Measurements from ENCODE around the gene ACTR1B. TPM values are rescaled to one million over a fixed set of nuclear protein-coding genes. Genes with fewer than 3 reads are reported as not detected.

Gene ACTR1B
- total and polyA plus RNA-seq, 2 donors (not counting 3 experiments of a cell fraction or from before 2014, with no cell fraction given): 49.8 to 60.9 TPM

DNA sequence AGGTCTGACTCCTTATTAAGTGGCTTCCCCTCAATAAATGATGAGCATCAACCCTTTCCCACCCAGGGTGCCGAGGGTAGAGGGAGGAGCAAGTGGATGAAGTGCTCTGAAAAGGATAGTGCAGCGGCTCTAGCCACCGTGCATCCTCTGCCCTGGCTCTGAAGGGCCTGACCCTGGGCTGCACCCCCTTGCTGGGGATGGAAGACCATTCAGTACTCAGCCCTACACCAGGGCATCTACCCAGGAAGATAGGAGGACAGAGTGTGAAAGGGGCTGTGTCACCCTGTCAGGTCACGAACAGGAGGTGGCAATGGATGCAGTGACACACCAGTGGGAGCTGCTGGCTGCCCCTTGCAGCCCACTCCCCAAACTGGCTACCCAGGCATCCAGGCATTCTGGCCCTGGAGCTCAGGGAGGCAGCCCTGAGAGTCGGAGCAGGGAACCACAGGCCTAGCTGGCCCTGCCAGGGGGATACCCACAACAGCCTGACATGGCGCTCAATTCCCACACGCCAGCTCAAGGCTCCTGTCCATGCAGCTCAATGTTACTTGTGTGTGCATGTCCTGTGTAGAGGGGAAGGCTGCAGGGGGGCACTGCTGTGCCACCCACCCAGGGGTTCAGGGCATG is 7.6 kb downstream of the ACTR1B start:
- POLR2A ChIA-PET: no interaction called here
- Histone ChIP-seq H3K27ac (ENCODE audit: insufficient read depth, low read depth, low read length) (no peak overlapping the region), H3K4me1 (ENCODE audit: control insufficient read depth, extremely low read depth, insufficient read depth, low read length) (peaks cover 4% of the 10 kb centered on the region), H2AFZ (ENCODE audit: low read depth, low read length) (no peak overlapping the region), H3K9me1 (replicated peaks; ENCODE audit: control insufficient read depth, extremely low read depth, insufficient read depth, low read length) (no peaks in the 10 kb centered on the region), H4K20me1 (replicated peaks; ENCODE audit: control insufficient read depth, extremely low read depth, insufficient read depth, low read length) (no peaks in the 10 kb centered on the region), H3K79me2 (ENCODE audit: control insufficient read depth, insufficient read depth, low read length) (peaks cover 3% of the 10 kb centered on the region), H3K9ac (replicated peaks; ENCODE audit: extremely low read depth, insufficient read depth, low read length) (no peak overlapping the region), H3K36me3 (ENCODE audit: control insufficient read depth in 2 of 2, extremely low read depth in 1 of 2, insufficient read depth in 2 of 2, low read length in 2 of 2) (peaks cover 0 to 20% of the 10 kb centered on the region in 2 experiments), H3K9me3 (replicated peaks; ENCODE audit: control insufficient read depth, insufficient read depth, low read length) (no peaks in the 10 kb centered on the region), H3K27me3 (ENCODE audit: control insufficient read depth in 2 of 2, insufficient read depth in 2 of 2, low read length in 2 of 2) (no peaks in the 10 kb centered on the region), H3K4me3 (replicated peaks in 1 of 3; ENCODE audit: insufficient read depth in 1 of 3, low read depth in 1 of 3, low read length in 3 of 3) (no peak overlapping the region), H3K4me2 (ENCODE audit: insufficient read depth, low read length) (no peak overlapping the region)
- DNase-seq (ENCODE audit: low read depth, low spot score): no peak
- TF ChIP-seq POLR2AphosphoS5 (IDR thresholded peaks at IDR 0.05; ENCODE audit: insufficient read depth, low read depth, low read length) (no peak), GATA2 (IDR thresholded peaks at IDR 0.05; ENCODE audit: insufficient read depth, insufficient read length, low read depth, low read length) (no peak), EZH2 (IDR thresholded peaks at IDR 0.05; ENCODE audit: borderline replicate concordance, low read depth, low read length, severe bottlenecking) (no peak), JUN (IDR thresholded peaks at IDR 0.05; ENCODE audit: borderline replicate concordance, insufficient read depth, insufficient read length, low read depth) (no peak), POLR2A (IDR thresholded peaks at IDR 0.05; ENCODE audit: low read depth, low read length) (no peak)
- TF ChIP-seq, protein P1, sequence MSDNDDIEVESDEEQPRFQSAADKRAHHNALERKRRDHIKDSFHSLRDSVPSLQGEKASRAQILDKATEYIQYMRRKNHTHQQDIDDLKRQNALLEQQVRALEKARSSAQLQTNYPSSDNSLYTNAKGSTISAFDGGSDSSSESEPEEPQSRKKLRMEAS (IDR thresholded peaks at IDR 0.05; ENCODE audit: insufficient read depth, insufficient read length): no peak
- intact Hi-C loops (cut with micrococcal nuclease) (no loop called here), dilution Hi-C loops (cut with MboI; ENCODE audit: extremely low pct_ligation_motif_present, low sequenced_read_pairs) (no loop called here)
- FAIRE-seq: no peak
- CTCF ChIA-PET: no interaction called here
- TSS peak; percentile 9 for BruUV-seq (replicated peaks)

DNA sequence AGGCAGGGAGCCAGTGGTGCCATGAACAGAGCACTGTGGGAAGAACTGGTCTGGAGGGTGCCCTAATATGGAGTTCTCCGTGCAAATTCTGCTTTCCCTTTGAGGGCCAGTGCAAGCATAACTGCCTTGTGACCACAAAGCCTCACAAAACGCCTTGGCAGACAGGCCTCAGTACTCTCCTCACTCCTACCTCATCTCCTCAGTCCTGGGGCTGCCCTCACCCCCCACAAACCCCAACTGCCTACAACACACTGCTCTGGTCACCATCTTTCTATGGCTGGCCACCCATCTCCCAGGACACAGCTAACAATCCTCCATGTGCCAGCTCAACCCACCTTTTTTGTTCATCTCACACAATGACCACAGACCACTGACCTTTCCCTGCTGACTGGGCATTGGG is 9.1 kb downstream of the ACTR1B start:
- no TSS peak for BruUV-seq (replicated peaks)
- H3K9me1 ChIP-seq (replicated peaks; ENCODE audit: control insufficient read depth, extremely low read depth, insufficient read depth, low read length): no peaks in the 10 kb centered on the region
- TF ChIP-seq, protein P1 (IDR thresholded peaks at IDR 0.05; ENCODE audit: insufficient read depth, insufficient read length): no peak
- no peak for TF ChIP-seq MYC (IDR thresholded peaks at IDR 0.05; ENCODE audit: low read depth, low read length)
- no peak for TF ChIP-seq POLR2AphosphoS5 (IDR thresholded peaks at IDR 0.05; ENCODE audit: insufficient read depth, low read depth, low read length)
- TF ChIP-seq JUN (IDR thresholded peaks at IDR 0.05; ENCODE audit: borderline replicate concordance, insufficient read depth, insufficient read length, low read depth): no peak
- TF ChIP-seq GATA2 (IDR thresholded peaks at IDR 0.05; ENCODE audit: insufficient read depth, insufficient read length, low read depth, low read length): no peak
- TF ChIP-seq POLR2A (IDR thresholded peaks at IDR 0.05; ENCODE audit: low read depth, low read length): no peak
- no peak for TF ChIP-seq FOS (IDR thresholded peaks at IDR 0.05; ENCODE audit: borderline replicate concordance, insufficient read depth, low read length)
- TF ChIP-seq EZH2 (IDR thresholded peaks at IDR 0.05; ENCODE audit: borderline replicate concordance, low read depth, low read length, severe bottlenecking): no peak
- H4K20me1 ChIP-seq (replicated peaks; ENCODE audit: control insufficient read depth, extremely low read depth, insufficient read depth, low read length): no peaks in the 10 kb centered on the region
- H3K9me3 ChIP-seq (replicated peaks; ENCODE audit: control insufficient read depth, insufficient read depth, low read length): no peaks in the 10 kb centered on the region
- no peak overlapping the region for H3K4me2 ChIP-seq (ENCODE audit: insufficient read depth, low read length)
- no peak overlapping the region for H3K9ac ChIP-seq (replicated peaks; ENCODE audit: extremely low read depth, insufficient read depth, low read length)
- intact Hi-C loops (cut with micrococcal nuclease): no loop called here
- H3K27me3 ChIP-seq (ENCODE audit: control insufficient read depth in 2 of 2, insufficient read depth in 2 of 2, low read length in 2 of 2): no peaks in the 10 kb centered on the region
- H3K4me1 ChIP-seq (ENCODE audit: control insufficient read depth, extremely low read depth, insufficient read depth, low read length): no peaks in the 10 kb centered on the region
- no peak overlapping the region for H3K27ac ChIP-seq (ENCODE audit: insufficient read depth, low read depth, low read length)
- H2AFZ ChIP-seq (ENCODE audit: low read depth, low read length): no peak overlapping the region
- dilution Hi-C loops (cut with MboI; ENCODE audit: extremely low pct_ligation_motif_present, low sequenced_read_pairs): no loop called here
- FAIRE-seq: no peak
- no peak overlapping the region for H3K4me3 ChIP-seq (replicated peaks in 1 of 3; ENCODE audit: insufficient read depth in 1 of 3, low read depth in 1 of 3, low read length in 3 of 3)
- H3K79me2 ChIP-seq (ENCODE audit: control insufficient read depth, insufficient read depth, low read length): no peaks in the 10 kb centered on the region
- H3K36me3 ChIP-seq (ENCODE audit: control insufficient read depth in 2 of 2, extremely low read depth in 1 of 2, insufficient read depth in 2 of 2, low read length in 2 of 2): peaks cover 0 to 20% of the 10 kb centered on the region in 2 experiments
- DNase-seq (ENCODE audit: low read depth, low spot score): no peak
- ChIA-PET POLR2A (no interaction called here), CTCF (interaction anchor here (1.3 to 2.0 kb wide), 2 partner anchors 10 to 64 kb away, joined by 4 to 5 read pairs; partner anchors contain the start of gene ACTR1B)
